Fibroblast of villous mesenchyme (primary cell): ENCODE measurements around the gene SLC19A2. TPM values are rescaled to one million over a fixed set of nuclear protein-coding genes. Genes with fewer than 3 reads are reported as not detected.

Experiments
- DNase-seq: peaks from one replicate; pipeline ENCODE4 v3.0.0-alpha.2; 2010; ENCODE audit warnings: low read depth
- H3K4me3 ChIP-seq: 2 replicates; pipeline ENCODE4 v1.5.1; 2011; ENCODE audit warnings: low read depth, mild to moderate bottlenecking, low read length
- total RNA-seq: library from RNA; depleted of rRNA; stranded (reverse); fragments of >200 nt; gene quantifications from 2 replicates; pipeline ENCODE4 v1.2.3, GENCODE V29; 2012
- TF ChIP-seq, protein P1 (sequence below): IDR thresholded peaks from 2 replicates; pipeline ENCODE4 v1.5.1; 2012; ENCODE audit warnings: low read depth, mild to moderate bottlenecking, low read length; ENCODE audit not compliant: insufficient read depth

SLC19A2 gene
- total RNA-seq, 1 donor: 7.3 TPM

DNA sequence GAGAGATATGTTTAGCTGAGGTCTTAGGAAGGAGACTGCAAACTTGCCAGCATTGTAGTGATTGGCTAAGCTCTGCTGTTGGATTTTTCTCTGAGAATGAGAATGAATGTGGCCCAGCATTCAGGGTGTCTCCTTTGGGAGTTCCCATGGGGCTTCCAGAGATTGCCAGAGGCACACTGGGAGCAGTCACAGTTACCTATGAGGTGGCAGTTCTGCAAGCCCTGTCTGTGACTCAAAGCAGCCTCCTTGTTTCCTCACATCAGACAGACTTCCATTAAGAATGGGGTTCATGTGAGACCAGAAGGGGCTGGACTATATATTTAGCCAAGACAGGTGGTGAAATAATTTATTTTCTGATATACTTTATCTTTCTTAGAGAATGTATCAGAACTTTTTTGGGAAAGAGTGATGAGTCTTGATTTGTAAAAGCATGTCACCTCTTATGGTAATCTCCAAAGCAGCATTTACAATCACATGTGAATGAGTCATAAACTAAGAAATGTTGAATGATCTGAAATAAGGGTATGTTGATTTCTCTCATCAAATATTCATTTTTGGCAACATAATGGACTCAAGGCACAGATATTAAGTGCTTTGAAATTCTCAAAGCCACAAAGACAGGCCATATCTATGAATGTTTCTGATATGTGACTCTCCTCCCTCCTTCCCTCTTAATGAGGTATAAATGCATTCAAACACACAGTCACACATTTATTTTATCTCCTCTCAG lies 9.5 kb upstream of the SLC19A2 start:
- TF ChIP-seq, protein P1, sequence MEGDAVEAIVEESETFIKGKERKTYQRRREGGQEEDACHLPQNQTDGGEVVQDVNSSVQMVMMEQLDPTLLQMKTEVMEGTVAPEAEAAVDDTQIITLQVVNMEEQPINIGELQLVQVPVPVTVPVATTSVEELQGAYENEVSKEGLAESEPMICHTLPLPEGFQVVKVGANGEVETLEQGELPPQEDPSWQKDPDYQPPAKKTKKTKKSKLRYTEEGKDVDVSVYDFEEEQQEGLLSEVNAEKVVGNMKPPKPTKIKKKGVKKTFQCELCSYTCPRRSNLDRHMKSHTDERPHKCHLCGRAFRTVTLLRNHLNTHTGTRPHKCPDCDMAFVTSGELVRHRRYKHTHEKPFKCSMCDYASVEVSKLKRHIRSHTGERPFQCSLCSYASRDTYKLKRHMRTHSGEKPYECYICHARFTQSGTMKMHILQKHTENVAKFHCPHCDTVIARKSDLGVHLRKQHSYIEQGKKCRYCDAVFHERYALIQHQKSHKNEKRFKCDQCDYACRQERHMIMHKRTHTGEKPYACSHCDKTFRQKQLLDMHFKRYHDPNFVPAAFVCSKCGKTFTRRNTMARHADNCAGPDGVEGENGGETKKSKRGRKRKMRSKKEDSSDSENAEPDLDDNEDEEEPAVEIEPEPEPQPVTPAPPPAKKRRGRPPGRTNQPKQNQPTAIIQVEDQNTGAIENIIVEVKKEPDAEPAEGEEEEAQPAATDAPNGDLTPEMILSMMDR: no peak
- DNase-seq: no peak
- H3K4me3 ChIP-seq: no peak overlapping the region

DNA sequence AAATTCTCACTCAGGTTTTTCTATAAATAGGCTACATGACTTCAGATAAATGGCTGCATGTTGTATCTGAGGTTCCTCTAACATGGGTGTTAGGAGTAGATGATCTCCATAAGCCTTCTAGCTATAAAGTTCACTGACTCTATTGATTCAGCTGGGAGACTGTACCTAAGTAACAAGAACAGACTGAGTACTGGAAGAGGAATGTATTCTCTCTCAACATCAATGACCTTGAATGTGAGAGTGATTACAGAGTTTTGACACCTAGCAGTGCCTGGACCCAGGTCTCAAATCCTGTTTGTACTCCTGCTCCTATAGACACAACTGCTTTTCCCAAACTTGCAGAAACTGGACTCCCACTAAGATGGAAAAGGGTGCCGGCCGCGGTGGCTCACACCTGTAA lies 8.6 kb upstream of the SLC19A2 start:
- no peak for DNase-seq
- no peak overlapping the region for H3K4me3 ChIP-seq
- TF ChIP-seq, protein P1: no peak

DNA sequence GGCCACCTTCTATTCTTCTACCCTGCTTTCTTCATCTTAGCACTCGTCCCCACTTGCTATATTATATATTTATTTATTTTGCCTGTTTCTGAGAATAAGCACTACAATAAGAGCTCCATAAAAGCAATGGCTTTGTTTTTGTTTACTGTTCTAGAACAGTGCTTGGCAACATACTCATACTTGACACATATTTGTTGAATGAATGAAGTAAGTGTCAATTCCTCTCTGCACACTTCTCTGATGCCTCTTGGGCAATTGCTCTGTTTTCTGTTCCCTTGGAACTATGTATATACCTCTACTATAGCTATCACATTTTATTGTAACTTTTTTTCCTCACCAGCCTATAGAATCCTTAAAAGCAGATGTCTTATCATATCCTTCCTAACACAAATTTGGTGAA lies 7.5 kb upstream of the SLC19A2 start:
- H3K4me3 ChIP-seq: no peak overlapping the region
- no peak for DNase-seq
- TF ChIP-seq, protein P1: no peak

DNA sequence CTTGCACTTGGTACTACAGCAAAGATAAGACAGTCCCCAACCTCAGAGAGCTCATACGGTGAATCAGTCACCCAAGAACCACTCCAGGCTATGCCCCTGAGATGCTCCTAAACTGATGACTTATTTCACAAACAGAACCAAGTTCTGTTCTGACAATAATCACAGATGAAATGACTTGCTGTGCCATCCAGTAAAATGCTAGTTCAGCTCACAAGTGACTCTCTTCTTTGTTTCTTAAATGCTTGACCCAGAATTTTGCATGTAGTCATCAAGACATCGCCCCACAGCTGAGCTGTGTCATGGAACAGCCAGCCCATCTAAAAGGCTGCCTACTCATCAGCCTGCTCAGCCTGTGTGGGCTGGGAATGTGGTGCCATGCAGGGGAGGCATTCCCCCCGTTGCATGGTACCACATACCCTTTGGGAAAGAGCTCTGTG lies 6.1 kb upstream of the SLC19A2 start:
- no peak overlapping the region for H3K4me3 ChIP-seq
- TF ChIP-seq, protein P1: no peak
- no peak for DNase-seq

DNA sequence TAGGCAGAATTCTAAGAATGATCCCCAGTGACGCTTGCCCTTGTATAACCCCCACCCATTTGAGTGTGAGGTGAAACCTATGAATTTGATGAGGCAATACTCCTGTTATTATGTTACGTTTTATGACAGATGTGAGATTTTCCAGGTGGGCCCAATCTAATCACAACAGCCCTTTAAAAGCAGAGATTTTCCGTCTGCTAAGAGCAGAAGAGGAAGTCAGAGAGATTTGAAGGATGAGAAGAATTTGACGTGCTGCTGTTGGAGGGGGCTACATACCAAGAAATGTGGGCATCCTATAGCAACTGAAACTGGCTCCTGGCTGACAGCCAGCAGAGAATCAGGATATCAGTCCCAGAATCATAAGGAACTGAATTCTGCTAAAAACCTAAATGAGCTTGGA lies 2.4 kb upstream of the SLC19A2 start:
- TF ChIP-seq, protein P1: no peak
- H3K4me3 ChIP-seq: no peak overlapping the region
- DNase-seq: peak; percentile 30

DNA sequence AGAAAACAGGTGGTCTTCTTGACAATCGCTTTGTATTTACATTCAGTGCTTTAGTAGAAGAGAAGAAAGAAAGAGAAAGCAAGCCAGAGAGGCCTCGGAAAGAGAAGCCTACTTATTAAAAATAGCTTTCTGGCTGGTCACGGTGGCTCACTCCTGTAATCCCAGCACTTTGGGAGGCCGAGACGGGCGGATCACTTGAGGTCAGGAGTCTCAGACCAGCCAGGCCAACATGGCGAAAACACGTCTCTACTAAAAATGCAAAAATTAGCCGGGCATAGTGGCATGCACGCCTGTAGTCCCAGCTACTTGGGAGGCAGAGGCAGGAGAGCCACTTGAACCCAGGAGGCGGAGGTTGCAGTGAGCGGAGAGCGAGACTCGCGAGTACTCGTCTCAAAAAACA lies 1.8 kb upstream of the SLC19A2 start:
- peak overlapping the region; percentile 2 for H3K4me3 ChIP-seq
- DNase-seq: peak; percentile 45

More for the DNA sequence above, 1.8 kb upstream of the SLC19A2 start:
- TF ChIP-seq, protein P1: no peak
